HG03064 (cell line): Measurements from ENCODE around the gene CRBN.

Experiments used
- ATAC-seq: cut with Tn5 transposase; IDR thresholded peaks from one replicate; pipeline ENCODE4 v1.9.1; 2021; ENCODE audit warnings: low read depth; ENCODE audit not compliant: unreplicated experiment

CRBN gene

DNA sequence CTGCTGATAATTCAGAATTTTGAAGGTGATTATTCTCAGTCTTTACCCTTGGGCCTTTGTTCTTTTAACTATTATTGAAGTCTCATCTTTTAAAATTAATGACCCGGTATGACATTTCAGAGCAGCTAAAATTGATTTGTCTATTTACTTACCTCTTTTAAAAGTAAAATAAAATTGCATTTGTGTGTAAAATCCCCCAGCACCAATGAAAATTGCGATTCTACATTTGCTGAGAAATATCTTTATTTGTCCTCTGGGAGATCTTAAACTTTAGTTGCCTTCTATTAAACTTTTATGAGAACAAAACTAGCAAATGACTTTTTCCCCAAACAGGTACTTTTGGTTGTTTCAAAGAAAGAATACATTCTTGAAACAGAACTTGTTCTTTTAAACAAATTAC lies 61.8 kb downstream of the CRBN start:
- no peak for ATAC-seq

DNA sequence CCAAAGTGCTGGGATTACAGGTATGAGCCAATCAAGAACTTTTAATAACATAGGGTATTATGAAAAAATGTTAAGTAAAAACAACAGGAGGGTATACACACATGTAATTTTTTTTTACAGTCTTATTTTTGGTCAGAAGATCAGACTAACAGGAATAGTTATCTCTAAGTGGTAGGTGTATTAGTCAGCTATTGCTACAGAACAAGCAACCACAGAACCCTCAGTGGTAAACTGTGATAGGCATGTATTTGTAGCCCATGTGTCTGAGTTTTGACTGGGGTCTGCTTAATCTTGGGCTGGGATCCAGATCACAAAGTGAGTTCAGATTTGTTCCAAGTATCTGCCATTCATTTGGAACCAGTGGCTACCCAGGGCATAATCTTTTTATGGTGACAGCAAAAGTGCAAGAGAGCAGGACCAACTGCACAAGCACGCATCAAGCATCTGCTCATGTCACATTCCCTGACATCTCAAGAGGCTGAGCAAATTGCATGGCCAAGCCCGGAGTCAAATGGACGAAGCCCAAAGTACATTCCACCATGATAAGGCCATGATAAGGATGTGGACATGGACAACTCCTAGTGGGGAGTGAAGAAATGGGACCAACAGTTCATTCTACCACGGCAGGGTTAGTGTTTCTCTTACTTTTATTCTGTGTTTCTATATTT lies 66.3 kb downstream of the CRBN start:
- ATAC-seq, result no peak

DNA sequence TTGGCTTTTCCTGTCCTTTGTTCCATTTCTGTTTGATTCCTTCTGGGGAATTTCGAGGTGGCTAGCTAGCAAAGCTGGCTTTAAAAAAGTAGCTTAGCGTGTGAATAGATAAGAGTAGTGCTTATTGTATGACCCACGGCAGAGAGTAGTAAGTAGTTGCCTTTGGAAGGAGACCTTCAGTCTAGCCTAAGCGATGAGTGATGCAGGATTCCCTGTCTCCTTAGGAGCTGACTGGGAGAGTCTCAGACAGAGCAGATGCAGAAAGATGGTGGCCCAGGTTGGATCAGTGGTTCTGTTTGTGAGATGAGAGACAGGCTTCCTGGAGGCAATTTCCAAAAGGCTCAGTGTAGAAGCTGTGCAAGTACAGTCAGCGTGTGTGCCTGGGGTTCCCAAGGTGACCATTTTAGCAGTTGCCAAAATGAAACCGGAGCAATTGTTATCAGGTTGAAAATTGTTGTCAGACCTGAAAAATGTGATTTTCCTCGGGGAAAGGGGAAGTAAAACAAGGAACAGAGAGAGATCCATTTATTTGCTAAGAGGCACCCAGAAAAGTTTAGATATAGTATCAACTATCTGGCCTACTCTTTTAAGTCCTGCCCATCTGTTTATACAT lies 68.6 kb downstream of the CRBN start:
- ATAC-seq, result no peak

DNA sequence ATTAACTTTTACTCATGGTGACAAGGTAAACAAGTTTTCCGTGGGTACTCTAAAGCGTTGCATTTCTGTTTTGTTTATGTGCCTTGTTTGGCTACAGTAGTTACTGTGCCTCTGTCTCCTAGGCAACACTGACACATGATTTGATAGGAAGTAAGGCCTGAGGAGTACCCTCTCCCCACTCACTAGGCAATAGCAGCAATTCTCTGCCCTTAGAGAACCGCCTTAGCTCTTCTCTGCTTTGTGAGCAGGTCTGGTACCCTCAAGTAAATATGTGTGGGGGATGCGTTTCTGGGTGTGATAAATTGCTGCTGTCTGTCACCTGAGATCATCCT lies 69.2 kb downstream of the CRBN start, which contains the start of gene IL5RA:
Gene IL5RA (minus strand): TSS at position 76 of the 332 bp plus-strand sequence. CDS start 5,390 bp downstream, outside the sequence.
- no peak for ATAC-seq

DNA sequence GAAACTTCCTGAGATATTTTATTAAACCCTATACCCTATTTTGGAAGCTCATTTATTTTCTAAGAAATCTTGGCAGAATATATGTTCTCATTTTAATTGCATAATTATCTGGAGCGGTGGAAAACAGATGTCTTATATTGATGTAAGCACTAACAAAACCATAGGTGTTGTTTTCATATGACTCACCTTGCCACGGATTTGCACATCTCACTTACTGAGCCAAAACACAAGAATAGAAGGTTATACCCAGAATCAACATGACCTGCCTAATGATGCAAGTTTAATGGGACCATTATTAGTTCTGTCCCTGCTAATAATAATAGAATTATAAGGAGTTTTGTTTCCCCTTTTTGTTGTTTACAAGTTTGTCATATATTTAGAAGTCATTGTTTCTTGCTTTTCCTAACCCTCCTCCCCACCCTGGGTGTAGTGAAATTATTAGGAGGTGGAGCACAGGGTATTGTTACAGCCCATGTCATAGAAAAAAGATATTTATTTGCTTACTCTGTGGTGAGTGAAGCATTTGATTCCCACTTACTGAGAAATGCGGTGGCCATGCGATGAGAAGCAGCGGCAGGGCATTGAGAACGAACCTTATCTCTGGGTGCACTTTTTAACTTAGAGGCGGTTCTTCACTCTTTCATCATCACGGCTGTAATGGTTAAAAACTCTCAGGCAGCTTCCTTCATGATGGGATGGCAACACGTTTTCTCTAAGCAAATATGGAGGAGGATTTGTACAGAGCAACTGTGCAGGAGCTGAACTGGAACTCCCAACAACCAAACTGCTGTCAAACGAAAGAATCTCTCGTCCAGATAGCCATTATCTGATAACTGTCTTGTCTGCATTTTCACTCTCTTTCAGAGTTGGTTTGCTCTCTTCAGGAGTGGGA lies 69.8 kb downstream of the CRBN start:
- ATAC-seq, result peak; percentile 69

DNA sequence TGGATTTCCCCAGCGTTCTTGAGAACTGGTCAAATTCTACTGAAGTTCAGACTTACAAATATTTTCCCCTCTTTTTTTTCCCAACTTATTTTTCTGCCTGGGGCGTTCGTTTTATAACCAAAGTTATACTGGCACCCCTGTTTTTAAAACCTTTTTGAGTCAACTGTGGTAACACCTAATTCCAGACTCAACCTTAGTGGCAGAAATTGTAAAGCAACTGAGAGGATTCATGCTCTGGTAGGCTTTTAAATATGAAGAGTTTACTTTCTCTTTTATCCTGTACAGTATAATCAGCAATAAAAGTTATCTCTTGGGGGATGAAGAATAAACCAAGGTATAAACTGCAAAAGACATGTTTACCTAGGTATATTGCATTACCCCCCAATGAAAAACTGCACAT lies 71.6 kb downstream of the CRBN start:
- no peak for ATAC-seq

DNA sequence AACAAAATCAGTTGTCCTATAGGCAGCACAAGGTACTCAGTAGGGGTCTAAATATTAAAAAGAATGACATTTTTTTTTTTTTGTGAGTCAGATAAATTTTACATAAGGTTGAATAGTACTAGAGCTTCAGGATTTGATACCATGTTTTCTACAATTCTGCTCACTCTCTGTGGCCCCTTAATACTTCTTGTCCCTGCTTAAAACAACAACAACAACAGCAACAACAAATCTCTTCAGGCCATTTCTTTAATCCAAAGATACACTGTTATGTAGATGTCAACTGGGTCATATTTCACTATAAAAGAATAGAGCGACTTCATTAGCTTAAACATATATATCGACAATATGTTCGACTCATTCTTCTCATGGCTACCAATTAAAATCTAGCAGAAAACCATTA lies 72.3 kb downstream of the CRBN start:
- ATAC-seq, result no peak

DNA sequence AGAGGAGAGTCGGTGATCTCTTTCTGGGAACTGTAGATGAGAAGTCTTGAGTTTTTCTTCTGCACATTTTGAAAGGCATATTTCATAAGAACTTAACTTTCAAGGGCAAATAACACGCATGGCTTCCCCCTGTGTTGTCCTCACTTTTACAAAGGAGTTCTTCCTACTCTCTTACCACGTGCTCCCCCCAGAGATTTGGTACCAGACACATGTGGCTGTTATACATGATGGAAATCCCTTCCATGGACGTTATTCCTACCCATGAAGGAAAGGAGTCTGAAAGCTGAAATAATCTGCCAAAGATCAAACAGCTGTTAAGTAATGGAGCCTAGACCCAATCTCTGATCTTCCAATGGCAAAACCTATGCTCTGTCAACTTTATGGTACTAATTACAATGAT lies 73.7 kb downstream of the CRBN start:
- ATAC-seq, result no peak

DNA sequence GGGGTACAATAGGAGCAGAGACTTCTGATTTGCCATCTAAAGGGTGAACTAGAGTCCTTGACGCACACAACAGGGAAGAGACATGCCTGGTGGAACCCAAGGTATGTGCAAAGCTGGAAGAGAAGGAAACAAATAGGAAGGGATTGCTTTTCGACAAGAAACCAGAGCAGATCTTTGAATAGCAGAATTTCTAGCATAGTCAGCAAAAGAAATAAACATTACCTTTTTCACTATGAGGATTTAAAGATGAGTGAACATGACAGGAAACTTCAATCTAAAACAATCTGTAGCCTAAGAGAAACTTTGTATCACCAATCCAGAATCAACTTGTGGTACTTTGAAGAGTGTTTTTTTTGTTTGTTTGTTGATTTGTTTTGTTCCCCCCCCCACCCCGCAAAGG lies 74.2 kb downstream of the CRBN start:
- ATAC-seq, result no peak

DNA sequence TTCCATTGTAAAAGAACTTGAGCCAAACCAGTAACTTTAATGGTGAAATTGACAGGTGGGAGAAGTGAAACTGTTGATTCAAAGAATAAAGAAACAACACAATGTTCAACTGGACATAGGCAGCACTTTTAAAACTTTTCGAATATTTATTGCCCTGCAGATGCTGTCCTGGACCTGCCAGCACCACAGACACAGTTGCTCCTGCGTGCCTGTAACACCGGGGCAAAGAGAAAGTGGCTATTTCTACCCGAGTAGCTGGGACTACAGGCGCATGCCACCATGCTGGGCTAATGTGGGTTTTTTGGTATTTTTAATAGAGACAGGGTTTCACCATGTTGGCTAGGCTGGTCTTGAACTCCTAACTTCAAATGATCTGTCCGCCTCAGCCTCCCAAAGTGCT lies 76.7 kb downstream of the CRBN start:
- ATAC-seq, result no peak

DNA sequence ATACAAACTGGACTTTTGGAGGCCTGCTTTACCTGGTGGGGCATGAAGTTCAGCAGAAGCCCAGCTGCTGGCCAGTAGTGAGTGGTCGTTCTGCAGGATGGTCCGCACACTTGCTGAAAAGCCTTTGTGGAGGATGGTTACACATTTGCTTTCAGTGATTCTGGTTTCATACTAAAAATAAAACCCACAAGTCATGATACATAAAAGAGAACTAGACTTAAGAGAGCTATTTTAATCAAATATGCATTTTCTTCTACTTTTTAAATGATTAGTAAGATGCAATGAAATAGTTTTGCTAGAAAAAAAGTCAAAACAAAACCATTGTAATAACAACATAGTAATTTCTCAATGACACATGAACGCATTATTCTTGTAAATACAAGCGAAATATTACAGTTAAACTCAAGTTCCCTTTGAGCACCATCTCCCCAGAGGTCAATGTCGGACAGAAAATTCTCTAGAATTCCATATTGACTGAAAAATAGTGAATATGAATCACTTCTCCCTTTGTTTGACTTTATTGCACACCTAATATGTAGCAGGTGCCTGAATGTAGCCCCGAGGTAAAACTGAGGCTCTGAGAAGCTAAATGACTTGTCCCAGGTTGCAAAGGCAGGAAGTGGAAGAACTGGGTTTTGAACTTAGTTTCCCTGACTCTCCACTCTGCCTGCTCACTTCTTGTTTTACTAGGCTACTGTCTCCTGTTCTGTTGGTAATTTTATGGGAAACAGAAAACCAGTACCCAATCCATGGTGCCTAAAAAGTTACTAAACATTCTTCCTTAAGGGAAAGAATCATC lies 77.6 kb downstream of the CRBN start:
- peak; percentile 66 for ATAC-seq
